IMR-90 (cell line): ENCODE results near the gene BTC. TPM values are rescaled to one million over a fixed set of nuclear protein-coding genes. Genes with fewer than 3 reads are reported as not detected.

Experiments used
- polyA plus RNA-seq, 3 experiments: library from polyadenylated mRNA; depleted of rRNA; stranded (reverse); fragments of >200 nt; gene quantifications; 2 replicates each; pipeline ENCODE4 v1.2.3, GENCODE V29; 2012; ENCODE audit warnings: low replicate concordance in 1 of 3
- total RNA-seq: library from RNA; depleted of rRNA; stranded (reverse); fragments of >200 nt; gene quantifications from 2 replicates; pipeline ENCODE4 v1.2.3, GENCODE V29; 2012; rRNA removed

Gene BTC
- total and polyA plus RNA-seq, 2 of the 4 experiments (the other 2 are of a cell fraction) = not detected

Other genes with a start within 250 kb of the BTC start
- under 0.01 and 0.18 TPM in 2 replicates for gene PARM1, start 138.6 kb upstream of the BTC start, total RNA-seq
- 0.07 and 0.09 TPM in 2 replicates for gene PARM1, start 138.6 kb upstream of the BTC start, polyA plus RNA-seq (2012; rRNA removed)